CD4-positive, alpha-beta T cell treated with Interleukin-4 for 4 hours (primary cell): ENCODE measurements around the gene ZNF566.
"Not testable (repeated sequence)": the region's sequence is repeated elsewhere in the genome, so short reads cannot be mapped to it uniquely, and the experiment has no call there.

Source experiments
- DNase-seq: peaks from one replicate; pipeline ENCODE4 v3.0.0-alpha.2; 2020

ZNF566 gene

GRCh38 chr19:36489118-36489919 is at the start of gene ZNF566:
Gene ZNF566, minus strand, starts transcription at chr19:36489561. Its CDS starts 13,004 bp downstream, at chr19:36476557.
- DNase-seq, result peak; percentile 97

DNA sequence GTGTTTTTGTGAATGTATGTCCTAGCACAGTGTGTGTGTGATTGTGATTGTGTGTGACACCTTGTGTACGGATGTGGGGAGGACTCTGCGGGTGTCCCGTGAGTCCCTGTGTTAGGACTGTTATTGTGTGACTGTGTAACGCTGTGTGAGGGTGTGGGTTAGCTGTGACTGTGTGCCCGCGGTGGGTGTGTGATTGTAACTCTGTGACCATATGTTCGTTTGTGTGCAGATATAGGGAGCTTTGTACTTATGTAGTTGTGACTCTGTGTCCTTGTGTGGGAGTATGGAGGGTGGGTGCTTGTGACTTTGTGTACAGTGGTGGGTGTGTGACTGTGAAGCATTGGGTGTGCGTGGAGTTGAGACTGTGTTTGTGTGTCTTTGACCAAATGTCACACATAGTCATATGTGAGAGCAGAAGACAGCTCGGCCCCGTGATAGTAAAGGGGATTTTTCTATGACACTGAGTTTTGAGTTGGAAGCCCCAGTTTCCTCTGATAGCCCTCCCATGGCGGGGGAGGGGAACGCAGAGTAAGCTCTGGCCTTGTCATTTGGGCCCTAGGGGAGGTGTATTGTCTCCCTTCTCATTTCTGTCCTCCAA is 39.7 kb upstream of the ZNF566 start:
- DNase-seq, result peak; percentile 21

DNA sequence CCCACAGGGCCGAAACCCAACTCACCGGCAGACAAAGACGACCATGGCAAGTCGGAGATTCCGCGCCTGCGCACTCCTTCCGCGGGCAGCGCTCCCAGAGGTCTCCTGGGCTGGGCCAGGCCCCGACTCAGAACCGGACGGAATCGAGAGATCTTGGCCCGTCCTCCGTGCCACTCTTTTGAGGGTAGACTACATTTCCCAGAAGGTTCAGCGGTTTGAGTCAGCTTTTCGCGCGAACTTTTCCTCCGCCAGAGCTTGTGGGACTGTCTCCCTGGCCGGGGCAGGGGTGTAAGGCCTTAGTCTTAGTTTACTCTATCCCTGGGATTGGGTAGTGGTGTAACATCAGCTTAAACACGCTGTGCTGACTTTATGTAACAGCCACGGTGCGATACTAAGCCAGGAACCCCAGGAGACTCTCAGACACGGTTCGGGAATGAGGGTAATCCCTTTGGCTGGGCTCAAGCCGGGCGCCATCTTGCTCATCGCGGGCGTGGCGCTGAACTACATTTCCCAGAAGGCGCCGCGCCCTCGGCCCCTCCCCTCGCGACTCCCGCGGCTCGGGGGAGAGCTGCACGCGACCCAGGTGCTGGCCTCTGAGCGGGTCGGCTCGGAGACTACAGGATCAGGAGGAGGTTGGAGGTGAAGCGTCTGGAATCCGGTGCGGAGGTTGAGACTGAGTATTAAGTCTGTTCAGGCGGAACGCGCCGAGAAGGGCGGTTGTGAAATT is 39.0 kb upstream of the ZNF566 start, which contains the start of gene ZNF260:
Gene ZNF260 (minus strand): TSS at position 78 of the 727 bp plus-strand sequence. CDS start 13,033 bp downstream, outside the sequence.
- DNase-seq, result peak; percentile 96

DNA sequence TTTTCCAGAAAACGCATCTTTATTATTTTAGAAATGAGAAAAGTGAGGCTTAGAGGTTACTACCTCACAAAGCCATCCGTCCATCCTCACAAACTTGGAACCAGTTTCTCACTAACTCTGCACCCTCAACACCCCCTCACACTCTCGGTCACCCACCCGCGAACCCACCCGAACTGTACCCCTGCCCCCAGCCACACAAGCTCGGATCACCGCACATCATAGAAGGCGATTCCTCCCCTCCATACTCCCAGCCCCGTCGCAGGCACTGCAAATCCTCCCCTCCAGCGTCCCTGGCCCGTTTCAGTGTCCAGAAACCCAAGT is 38.5 kb upstream of the ZNF566 start:
- no peak for DNase-seq

DNA sequence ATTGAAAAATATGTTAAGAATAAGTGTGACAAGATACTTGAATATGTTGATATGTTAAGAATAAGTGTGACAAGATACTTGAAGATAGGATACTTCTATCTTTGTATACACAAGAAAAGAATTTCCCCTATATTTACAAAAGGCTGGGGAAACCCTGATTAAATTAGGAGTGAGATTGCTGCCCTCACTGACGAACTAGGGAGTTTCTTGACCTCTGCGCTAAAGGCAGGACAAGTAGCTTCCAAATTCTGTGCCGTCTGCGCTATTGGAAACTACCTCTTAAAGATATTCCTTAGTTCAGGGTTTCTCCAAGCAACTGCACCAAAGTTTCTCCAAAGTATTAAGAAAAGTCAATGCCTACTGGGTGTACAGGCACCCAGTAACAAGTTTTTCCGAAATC is 38.0 kb upstream of the ZNF566 start:
- no peak for DNase-seq

DNA sequence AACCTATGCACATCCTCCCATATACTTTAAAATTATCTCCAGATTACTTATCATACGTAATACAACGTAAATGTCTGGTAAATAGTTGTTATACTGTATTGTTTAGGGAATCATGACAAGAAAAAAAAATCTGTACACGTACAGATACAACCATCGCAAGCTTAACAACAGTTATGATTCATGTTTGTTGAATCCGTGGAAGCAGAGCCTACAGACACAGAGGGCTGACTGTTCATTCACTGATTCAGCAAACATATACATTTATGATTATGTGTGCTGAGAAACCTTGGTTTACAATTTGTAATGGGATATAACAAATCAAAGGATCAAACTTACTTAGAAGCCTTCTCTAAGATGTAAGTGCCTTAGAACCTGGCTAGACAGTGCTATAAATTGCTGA is 37.2 kb upstream of the ZNF566 start:
- DNase-seq, result no peak

DNA sequence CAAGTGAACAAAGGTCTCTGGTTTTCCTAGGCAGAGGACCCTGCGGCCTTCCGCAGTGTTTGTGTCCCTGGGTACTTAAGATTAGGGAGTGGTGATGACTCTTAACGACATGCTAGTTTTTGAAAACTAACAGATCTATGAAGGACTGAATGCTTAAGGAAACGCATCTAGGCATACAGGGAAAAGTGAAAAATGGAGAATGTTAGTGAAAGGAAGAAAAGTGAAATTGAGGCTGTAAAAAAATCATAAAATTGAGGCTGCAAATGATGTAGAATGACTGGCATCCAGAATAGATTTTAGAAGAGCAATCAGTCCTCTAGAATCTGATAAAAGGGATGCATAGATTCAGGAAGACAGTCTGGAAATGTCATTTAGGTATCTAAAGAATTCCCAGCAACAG is 35.3 kb upstream of the ZNF566 start:
- no peak for DNase-seq

DNA sequence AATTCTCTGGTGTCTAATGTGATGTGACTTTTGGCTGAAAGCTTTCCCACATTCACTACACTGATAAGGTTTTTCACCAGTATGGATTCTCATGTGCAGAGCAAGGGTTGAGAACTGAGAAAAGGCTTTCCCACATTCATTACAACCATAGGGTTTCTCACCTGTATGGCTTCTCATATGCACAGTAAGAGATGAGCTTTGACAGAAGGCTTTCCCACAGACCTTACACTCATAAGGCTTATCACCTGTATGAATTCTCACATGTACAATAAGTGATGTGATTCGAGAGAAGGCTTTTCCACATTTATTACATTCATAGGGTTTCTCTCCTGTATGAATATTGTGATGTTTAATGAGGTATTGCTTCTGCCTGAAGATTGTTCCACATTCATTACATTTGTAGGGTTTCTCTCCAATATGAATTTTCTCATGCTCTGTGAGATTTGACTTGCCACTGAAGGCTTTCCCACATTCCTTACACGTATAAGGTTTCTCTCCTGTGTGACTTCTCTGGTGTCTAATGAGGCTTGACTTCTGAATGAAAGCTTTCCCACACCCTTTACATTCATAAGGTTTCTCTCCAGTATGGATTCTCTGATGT is 24.8 kb upstream of the ZNF566 start:
- DNase-seq, result no peak

DNA sequence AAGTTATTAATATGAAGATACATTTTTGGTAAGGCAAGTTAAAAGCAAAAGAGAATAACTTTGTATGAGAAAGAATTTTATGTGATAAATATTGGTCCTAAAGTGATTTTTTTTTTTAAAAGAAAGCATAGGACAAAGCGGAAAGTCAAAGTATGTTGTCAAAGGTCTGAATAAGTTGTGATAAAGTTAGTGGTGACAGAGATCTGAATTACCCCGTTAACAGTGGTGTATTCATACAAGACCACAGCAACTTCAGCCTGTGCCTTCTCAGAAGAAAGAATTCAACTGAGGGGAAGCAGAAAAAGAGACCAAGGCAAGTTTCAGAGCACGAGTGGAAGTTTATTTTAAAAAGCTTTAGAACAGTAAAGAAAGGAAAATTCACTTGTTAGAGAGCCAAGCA is 19.0 kb upstream of the ZNF566 start:
- DNase-seq, result no peak

DNA sequence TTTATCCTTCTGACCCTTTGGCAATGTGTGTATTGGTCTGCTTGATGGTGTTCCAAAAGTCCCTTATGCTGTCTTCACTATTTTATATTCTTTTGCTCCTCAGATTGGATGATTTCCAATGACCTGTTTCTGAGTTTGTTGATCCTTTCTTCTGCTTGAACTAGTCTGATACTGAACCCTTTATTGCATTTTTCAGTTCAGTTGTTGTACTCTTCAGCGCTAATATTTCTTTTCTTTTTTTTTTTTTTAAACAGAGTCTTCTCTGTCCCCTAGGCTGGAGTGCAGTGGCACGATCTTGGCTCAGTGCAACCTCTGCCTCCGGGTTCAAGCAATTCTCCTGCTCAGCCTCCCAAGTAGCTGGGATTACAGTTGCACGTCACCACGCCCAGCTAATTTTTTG is 12.6 kb upstream of the ZNF566 start:
- DNase-seq, result no peak

- DNase-seq, result no peak
Measured at GRCh38 chr19:36497001-36497400, 7.6 kb upstream of the ZNF566 start.

- DNase-seq, result peak; percentile 20
Measured at GRCh38 chr19:36492689-36493453, 3.5 kb upstream of the ZNF566 start.

DNA sequence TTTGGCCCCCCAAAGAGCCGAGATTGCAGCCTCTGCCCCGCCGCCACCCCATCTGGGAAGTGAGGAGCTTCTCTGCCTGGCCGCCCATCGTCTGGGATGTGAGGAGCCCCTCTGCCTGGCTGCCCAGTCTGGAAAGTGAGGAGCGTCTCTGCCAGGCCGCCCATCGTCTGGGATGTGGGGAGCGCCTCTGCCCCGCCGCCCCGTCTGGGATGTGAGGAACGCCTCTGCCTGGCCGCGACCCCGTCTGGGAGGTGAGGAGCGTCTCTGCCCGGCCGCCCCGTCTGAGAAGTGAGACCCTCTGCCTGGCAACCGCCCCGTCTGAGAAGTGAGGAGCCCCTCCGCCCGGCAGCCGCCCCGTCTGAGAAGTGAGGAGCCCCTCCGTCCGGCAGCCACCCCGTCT is 1.5 kb upstream of the ZNF566 start:
- DNase-seq, result not testable (repeated sequence)

DNA sequence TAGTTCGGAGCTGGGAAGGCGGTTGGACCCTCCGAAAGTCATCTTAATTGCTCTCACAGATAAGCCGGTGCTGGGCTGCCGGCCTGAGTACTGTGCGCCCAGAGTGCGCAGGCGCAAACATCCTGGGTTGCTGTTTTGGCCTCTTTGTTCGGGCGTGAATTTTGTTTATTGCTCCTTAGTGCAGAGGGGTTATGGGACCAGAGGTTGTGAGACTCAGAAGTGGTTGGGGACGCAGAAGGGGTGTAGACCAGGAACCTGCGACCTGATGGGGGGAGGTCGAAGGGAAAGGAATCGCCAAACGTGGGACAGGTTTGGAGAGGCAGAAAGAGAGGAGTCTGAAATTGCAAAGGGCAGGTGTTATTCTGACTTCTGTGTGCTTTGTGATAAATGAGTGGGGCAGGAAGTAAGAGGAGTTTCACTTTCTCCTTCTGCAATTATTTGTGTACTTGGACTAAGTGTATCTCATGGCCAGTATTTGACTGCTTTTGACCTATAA is 607 bp upstream of the ZNF566 start:
- peak; percentile 87 for DNase-seq

DNA sequence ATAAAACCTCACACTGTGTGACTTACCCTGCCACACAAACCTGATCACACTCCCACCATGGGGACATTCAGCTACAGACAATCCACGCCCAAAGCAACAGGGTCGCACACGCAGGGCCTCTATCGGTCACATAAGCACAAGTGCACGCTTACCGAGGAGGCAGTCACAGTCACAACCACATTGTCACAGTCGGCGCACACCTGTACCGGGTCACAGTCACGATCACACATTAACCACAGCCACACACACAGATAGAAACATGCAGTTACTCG is 579 bp downstream of the ZNF566 start:
- DNase-seq, result peak; percentile 55

DNA sequence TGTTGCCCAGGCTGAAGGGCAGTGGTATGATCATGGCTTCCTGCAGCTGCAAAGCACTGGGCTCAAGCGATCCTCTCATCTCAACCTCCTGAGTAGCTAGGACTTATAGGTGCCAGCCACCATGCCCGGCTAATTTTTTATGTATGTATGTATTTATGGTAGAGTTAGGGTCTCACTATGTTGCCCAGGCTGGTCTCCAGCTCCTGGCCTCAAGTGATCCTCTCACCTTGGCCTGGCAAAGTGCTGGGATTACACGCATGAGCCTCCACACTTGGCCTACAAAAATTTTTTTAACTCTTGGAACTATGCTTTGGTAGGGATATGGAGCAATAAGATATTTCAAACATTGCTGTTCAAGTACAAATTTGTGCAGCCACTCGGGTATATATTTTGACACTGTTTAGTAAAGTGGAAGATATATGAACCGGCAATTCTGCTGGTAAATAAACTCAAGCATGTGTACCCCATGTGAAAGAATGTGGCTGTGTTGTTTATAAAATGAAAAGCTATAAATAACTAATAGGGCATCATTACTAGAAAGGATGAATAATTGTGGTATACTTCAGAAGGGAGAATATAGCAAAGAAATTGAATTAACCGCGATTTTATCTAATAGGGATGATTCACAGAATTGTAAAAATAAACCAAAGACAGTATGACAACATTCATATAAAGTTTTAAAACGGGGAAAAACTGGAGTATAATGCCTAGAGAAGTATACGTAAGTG is 1.1 kb downstream of the ZNF566 start:
- no peak for DNase-seq

DNA sequence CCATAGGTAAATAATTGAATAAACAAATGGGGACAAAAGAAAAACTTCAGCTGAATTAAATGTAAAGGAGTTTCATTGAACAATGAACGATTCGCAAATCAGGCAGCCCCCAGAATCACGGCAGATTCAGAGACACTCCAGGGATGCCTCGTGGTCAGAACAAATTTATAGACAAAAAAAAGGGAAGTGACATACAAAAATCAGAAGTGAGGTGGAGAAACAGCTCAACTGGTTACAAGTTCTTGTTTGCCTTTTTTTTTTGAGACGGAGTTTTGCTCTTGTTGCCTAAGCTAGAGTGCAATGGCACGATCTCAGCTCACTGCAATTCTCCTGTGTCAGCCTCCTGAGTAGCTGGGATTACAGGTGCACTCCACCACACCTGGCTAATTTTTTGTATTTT is 5.7 kb downstream of the ZNF566 start:
- DNase-seq, result no peak

DNA sequence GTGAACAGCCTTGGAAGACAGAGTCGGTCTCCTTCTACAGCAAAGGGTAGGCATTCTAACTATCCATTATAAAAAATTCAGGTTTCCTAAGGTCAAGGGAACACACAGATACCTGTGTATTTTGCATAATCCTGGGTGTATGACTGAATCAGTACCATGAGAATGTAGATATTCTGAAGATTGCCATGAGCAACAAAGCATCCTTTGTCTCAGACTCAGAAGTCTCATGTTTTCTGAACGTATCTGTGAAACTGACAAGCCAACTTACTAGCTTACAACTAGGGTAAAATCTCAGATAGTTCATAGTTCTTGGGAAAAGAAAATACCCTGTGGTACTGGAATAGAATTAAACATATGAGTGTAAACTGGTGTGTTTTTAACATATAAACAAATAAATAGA is 6.5 kb downstream of the ZNF566 start:
- no peak for DNase-seq

GRCh38 chr19:36460046-36460445 is 29.3 kb downstream of the ZNF566 start:
- no peak for DNase-seq

GRCh38 chr19:36456831-36457230 is 32.5 kb downstream of the ZNF566 start:
- no peak for DNase-seq

DNA sequence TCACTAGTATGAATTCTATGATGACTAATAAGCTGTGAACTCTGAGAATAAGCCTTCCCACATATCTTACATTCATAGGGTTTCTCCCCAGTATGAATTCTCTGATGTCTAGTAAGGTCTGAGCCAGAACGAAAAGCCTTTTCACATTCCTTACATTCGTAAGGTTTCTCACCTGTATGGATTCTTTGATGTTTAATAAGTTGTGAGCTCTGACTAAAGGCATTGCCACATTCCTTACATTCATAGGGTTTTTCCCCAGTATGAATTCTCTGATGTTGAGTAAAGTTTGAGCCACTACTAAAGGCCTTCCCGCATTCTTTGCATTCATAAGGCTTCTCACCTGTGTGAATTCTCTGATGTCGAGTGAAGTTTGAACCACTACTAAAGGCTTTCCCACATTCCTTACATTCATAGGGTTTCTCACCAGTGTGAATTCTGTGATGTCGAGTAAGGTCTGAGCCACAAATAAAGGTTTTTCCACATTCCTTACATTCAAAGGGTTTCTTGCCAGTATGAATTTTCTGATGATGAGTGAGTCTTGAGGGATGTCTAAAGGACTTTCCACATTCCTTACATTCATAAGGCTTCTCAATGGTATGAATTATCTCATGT is 40.2 kb downstream of the ZNF566 start:
- DNase-seq, result no peak

- DNase-seq, result no peak
Measured at GRCh38 chr19:36441339-36441738, 48.0 kb downstream of the ZNF566 start.
